ENCODE data around the gene DYNLT4.
A peak's percentile ranks its signal among the peaks of the same experiment; 100 is the strongest.

DNA sequence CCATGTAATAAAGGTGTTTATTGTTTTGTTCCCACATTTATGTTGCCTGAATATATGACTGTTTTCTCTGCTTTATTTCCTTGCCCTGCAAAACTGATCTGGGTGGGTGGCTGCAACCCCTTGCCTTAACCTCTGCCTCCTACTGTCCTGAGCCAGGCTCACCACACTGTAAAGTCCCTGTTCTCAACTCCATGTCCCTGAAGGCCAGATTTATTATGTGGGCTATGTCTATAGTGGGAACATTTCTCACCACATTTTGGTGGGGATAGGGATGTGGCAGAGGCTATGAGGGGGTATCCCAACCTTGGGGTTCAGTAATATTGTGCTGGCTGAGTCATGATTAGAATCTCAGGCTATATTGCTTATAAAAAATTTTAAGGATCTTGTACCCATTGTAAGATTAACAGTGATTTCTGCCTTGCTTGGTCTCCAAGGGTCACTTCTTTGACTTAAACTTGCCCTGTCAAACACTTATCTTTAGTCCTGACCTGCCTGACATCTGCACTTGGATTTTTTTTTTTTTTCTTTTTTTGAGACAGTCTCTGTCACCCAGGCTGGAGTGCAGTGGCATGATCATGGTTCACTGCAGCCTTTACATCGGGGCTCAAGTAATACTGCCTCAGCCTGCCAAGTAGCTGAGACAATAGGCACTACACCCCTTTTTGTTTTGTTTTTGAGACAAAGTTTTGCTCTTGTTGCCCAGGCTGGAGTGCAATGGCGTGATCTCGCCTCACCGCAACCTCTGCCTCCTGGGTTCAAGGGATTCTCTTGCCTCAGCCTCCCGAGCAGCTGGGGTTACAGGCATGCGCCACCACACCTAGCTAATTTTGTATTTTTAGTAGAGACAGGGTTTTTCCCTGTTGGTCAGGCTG is 28.2 kb downstream of the DYNLT4 start:
- TF ChIP-seq, protein P1, sequence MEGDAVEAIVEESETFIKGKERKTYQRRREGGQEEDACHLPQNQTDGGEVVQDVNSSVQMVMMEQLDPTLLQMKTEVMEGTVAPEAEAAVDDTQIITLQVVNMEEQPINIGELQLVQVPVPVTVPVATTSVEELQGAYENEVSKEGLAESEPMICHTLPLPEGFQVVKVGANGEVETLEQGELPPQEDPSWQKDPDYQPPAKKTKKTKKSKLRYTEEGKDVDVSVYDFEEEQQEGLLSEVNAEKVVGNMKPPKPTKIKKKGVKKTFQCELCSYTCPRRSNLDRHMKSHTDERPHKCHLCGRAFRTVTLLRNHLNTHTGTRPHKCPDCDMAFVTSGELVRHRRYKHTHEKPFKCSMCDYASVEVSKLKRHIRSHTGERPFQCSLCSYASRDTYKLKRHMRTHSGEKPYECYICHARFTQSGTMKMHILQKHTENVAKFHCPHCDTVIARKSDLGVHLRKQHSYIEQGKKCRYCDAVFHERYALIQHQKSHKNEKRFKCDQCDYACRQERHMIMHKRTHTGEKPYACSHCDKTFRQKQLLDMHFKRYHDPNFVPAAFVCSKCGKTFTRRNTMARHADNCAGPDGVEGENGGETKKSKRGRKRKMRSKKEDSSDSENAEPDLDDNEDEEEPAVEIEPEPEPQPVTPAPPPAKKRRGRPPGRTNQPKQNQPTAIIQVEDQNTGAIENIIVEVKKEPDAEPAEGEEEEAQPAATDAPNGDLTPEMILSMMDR (IDR thresholded peaks at IDR 0.05; ENCODE audit: control extremely low read depth in 1 of 3, insufficient read depth in 1 of 3, low read depth in 1 of 3, low read length in 3 of 3), result no peak
- no peak for TF ChIP-seq EZH2 (IDR thresholded peaks at IDR 0.05; ENCODE audit: low read depth, low read length, severe bottlenecking)
- no peak for TF ChIP-seq GABPA (IDR thresholded peaks at IDR 0.05; ENCODE audit: borderline replicate concordance, insufficient read depth, low read length)
- TF ChIP-seq PHF8 (conservative IDR thresholded peaks at IDR 0.05; ENCODE audit: low read depth, low read length), result no peak
- no peak for TF ChIP-seq HDAC2 (IDR thresholded peaks at IDR 0.05; ENCODE audit: borderline replicate concordance in 1 of 2, low read depth in 2 of 2, low read length in 2 of 2)
- no peak for TF ChIP-seq USF2 (IDR thresholded peaks at IDR 0.05; ENCODE audit: low read length)
- TF ChIP-seq NRF1 (IDR thresholded peaks at IDR 0.05; ENCODE audit: low read depth, low read length), result no peak
- TF ChIP-seq POLR2AphosphoS5 (IDR thresholded peaks at IDR 0.05; ENCODE audit: low read depth, low read length), result peak; percentile 58; the same call in 1 of the 2 replicates
- no peak for TF ChIP-seq MAFK (IDR thresholded peaks at IDR 0.05; ENCODE audit: low read depth, low read length)
- peak; percentile 8 to 74; a peak in 2 of 3 replicates for TF ChIP-seq POLR2A (IDR thresholded peaks at IDR 0.05; ENCODE audit: control extremely low read depth in 1 of 2, low read depth in 2 of 2, low read length in 2 of 2)
